GM18498 (cell line): ENCODE data around the gene PI4KA.
"Not testable (repeated sequence)": the region's sequence is repeated elsewhere in the genome, so short reads cannot be mapped to it uniquely, and the experiment has no call there.

Experiments
- ATAC-seq: cut with Tn5 transposase; IDR thresholded peaks from one replicate; pipeline ENCODE4 v1.9.1; 2021; ENCODE audit warnings: mild to moderate bottlenecking, moderate library complexity; ENCODE audit not compliant: unreplicated experiment

Gene PI4KA

DNA sequence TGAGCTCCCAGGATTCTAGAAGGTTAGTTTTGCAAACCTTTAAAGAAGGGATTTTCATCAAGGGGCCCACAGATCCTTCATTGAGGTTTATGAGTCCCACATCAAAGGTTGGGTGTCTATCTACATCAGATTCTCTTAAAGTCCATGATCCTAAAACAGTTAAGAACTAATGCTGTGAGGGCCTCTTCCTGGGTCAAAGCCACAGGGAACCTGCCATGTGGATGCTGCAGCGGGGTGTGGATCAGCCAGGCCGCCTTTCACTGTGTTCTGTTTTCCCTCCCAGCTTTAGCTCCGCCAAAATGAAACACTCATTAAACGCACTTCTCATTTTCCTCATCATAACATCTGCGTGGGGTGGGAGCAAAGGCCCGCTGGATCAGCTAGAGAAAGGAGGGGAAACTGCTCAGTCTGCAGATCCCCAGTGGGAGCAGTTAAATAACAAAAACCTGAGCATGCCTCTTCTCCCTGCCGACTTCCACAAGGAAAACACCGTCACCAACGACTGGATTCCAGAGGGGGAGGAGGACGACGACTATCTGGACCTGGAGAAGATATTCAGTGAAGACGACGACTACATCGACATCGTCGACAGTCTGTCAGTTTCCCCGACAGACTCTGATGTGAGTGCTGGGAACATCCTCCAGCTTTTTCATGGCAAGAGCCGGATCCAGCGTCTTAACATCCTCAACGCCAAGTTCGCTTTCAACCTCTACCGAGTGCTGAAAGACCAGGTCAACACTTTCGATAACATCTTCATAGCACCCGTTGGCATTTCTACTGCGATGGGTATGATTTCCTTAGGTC lies 79.4 kb downstream of the PI4KA start:
- no peak for ATAC-seq

DNA sequence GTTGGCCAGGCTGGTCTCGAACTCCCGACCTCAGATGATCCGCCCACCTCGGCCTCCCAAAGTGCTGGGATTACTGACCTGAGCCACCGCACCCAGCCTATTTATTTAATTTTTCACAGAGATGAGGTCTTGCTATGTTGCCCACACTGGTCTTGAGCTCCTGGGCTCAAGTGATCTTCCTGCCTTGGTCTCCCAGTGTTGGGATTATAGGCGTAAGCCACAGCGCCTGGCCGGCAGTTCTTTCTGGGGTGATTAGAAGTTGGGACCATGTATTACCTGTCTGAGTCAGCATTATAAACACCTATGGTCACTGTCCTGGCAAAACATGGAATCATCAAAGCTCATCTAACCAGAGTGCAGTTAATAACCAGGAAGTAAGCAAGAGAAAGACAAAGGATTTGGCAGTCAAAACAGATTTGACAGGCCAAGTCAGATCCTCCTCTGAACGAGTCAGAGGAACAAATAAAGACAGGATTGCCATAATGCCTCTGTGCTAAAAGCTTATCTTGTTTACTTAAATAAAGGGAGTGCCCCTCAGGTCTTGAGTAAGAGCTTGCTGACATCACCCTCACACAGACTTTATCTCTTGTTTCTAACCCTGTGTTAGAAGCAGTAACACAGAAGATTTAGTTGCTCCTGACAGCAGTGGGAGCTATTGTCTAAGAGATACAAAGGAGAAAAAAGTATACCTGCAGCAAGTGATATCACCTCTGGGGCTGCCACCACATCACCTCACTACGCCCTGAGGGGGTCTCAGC lies 81.0 kb downstream of the PI4KA start:
- ATAC-seq, result no peak

DNA sequence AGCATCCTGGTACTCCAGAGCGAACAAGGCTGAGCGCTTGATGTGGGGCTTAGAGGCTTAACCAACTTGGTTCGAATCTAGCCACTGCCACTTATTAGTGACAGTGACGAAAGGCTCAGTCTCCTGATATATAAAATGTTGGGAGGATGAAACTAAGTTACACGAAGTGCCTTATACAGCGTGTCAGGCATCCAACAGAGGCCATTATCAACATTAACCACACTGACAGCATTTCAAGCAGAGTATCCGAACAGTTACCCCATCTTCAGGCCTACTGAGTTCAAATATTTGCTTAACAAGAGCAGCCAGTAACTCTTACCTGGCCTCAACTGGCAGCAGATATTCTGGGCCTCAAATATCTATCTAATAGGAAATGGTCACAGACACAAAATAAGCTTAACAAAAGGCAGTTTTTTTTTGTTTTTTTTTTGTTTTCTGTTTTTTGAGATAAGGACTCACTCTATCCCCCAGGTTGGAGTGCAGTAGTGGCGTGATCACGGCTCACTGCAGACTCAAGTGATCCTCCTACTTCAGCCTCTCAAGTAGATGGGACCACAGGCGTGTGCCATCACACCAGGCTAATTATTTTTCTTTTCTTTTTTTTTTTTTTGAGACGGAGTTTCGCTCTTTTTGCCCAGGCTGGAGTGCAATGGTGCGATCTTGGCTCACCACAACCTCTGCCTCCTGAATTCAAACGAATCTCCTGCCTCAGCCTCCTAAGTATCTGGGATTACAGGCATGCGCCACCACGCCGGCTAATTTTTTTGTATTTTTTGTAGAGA lies 81.8 kb downstream of the PI4KA start:
- ATAC-seq, result no peak

DNA sequence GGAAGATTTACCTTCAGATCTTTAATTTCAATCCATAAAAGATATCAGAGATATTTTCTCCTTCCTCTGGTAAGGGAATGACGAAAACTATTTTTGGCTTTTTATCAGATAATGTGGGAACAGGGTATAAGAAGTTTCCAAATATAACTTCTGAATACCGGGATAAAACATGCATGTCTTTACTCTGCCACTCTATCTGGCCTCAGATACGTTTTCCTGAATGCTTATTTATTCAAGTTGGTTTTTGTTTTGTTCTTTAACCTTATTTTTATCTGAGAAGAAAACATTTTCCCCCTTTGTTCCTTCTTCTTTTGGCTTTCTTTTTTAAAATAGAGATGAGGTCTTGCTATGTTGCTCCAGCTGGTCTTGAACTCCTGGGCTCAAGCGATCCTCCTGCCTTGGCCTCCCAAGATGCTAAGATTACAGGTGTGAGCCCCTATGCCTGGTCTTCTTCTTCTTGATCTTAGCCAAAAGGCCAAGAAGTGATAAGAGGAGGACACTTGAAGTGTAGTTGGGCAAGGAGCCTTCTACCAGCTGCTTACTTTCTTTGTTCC lies 83.2 kb downstream of the PI4KA start:
- ATAC-seq, result no peak

DNA sequence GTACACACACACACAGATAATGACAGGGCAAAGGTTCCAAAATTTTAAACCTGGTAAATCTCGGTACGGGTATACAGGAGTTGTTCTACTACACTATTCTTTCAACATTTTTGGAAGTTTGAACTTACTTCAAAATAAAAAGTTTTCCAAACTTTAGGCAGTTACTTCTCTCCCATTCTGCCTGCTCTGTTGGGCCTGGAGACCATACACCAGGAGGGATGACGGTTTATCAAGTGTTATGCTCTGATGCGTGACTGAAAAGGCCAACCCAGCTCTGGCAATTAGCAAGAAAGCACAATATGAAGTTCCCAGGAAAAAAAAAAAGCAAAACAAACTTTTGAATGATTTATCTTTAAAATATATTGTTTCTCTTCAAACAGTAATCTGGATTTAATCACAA lies 83.7 kb downstream of the PI4KA start:
- ATAC-seq, result no peak

DNA sequence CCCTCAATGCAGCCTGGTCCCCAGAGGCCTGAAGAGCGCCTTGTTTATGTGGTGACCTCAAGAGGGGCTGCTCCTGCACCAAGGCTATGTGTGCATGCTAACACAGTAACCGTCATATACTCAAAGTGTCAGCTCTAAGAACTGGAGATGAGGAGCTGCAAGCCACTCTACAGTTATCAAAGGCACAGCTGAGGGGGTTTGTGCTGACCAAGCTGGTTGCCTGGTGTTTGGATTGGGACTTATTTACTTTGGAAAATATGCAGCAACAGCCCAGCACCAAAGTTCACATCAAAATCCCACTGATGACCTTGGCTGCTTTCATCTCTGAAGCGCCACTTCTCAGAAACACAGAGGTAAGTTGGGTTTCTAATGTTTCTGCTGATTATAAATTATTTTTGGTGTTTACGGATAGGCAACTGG lies 84.8 kb downstream of the PI4KA start, which contains the start of gene SERPIND1:
Gene SERPIND1, plus strand, starts transcription at position 321 of the 420 bp plus-strand sequence. CDS start 5,200 bp downstream, outside the sequence.
- ATAC-seq, result no peak

DNA sequence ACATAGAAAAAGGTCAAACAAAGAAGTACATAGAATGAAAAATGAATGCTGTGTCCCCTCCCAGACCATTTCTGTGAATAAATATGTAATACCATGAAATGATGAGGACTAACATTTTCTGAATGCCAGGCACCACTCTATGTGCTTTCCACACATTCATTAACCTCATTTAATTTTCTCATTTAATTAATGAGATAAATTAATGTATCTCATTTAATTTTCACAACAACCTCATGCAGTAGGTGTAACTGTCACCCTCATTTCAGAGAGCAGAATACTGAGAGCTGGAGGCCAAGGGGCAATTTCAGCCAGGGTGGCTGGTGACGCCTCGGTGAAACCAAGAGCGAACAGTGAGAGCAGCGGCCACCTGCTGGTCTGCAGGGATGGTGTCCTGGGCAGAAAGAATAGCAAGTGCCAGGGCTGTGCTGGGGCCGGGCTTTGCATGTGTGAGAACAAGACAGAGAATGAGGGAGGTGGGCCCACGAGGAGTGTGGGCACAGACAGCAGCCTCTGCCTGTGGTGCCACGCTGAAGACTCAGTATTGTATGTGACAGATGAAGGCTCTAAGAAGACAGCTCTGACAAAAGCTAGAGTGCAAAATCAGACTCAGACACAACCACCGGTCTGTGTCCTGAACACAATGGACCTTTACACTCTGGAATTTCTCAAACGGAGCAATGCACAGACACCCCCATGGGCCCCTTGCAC lies 86.5 kb downstream of the PI4KA start:
- no peak for ATAC-seq

DNA sequence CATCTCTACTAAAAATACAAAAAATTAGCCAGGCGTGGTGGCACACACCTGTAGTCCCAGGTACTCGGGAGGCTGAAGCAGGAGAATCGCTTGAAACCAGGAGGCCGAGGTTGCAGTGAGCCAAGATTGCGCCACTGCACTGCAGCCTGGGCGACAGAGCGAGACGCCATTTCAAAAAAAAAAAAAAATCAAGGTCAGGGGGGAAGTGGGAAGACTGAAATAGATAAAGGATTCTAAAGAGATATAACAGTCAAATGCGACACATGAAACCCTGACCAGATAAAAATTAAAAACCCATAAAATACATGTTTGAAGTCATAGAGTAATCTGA lies 89.2 kb downstream of the PI4KA start:
- not testable (repeated sequence) for ATAC-seq

DNA sequence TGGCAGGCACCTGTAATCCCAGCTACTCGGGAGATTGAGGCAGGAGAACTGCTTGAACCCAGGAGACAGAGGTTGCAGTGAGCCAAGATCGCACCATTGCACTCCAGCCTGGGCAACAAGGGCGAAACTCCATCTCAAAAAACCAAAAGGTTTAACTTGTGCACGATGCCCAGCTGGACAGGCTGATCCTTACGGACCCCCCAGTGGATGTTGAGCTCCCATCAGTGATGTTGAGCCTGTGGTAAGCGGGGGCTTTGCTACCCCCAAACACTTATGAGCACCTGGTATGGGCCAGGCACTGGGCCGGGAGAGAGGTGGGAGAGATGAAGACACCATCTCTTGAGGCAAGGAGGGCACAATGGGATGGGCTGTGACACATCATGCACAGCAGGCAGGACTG lies 92.1 kb downstream of the PI4KA start:
- no peak for ATAC-seq

DNA sequence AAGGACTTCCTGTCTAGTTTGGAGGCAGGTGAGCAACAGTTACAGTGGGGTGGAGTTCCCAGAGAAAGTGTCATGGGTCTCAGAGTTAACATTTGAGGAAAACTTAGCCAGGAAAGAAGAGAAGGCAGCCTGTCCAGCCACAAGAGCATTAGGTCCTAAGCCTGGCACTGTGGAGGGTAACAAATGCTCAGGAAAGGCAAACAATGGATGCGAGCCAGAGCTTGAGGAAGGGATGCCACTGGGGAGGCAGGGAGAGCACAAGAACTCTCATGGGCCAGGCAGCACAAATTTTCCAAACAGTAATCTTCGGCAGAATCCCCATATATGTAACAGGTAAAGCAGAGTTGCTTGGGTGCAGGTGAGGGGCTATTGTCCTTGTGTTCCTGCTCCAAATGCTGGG lies 92.7 kb downstream of the PI4KA start:
- ATAC-seq, result no peak

DNA sequence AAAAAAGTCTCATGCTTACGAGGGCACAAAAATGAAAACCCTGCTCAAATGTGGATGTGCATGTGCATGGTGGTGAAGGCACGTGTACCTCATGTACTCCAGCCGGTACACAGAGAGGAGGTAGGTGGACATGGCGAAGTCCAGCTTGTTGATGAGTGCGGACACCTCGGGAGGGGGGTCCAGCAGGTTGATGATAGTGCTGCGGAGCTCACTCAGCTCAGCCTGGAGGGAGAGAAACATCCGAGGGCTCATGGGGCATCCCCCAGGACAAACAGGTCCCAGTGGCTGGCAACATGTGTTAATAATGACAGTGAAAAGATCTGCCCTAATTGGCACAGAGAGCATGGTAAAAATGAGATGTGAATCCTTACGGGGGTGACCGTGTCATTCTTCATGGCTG lies 93.9 kb downstream of the PI4KA start:
- ATAC-seq, result no peak

DNA sequence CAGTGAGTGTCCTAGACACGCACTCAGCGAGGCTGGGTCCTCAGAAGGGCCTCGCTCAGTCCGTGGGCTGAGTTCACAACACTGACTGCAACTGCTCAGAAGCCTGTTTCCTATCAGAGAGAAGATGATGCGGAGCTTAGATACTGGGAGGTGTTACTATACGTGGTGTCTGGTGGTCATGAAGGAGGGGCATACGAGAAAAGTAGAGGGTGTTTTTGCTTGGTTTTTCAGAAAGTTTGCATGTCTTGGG lies 94.2 kb downstream of the PI4KA start:
- ATAC-seq, result no peak

DNA sequence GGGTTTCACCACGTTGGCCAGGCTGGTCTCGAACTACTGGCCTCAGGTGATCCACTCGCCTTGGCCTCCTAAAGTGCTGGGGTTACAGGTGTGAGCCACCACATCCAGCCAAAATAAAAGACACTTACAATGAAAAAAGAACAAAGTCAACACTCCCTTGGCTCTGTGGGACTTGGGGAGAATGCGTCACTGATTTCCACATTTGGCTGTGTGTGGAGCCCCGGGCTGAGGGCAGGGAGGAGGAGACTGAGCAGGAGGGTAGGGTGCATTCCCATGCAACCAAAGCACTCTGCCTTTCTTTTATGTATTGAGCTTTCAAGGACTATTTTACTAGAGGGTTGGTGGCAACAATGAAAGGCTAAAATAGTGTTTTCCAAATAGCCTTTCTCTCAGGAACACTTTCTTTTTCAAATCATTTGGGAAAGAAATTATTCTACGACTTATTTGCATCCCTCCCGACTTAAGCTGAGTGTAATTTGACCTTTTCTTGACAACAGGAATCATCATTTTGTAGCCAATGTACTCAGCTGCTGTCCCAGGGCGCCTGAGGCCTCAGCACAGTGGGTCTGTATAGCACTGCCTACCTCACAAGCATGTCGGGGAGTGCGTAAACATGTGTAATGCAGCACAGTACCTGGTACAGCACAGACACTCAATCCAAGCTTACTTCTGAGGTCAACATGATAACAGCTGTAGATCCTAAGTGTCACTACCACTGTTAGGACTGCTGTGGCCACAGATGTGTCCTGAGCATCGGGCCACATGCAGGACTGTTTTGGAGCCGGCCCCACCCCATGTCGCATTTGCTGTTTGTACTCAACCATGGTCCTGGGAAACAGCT lies 94.8 kb downstream of the PI4KA start:
- no peak for ATAC-seq

DNA sequence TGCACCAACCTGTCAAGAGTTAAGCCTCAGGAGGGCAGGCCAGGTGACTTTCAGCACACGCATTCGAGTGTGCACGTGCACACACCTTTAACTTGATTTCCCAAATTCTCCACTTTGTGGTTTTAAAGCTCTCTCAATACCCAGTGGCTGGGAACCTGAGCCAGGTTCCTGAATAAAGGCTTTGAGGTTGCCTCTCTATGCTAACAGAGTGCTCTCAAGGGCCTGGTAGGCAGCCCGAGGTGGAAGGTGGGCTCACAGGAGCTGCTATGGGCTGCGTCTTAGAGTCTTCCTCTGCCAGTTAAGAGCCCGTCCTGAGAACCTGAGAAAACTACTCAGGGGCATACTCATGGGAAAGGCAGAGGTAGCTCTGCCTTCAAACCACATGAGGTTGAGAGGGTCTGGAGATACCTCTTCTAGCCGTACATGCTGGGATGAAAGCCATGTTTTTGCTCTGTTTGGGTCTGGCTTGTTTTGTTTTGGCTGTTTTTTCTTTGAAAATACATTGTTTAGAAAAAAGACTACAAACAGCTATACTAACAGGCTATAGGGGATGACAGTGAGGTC lies 96.3 kb downstream of the PI4KA start:
- no peak for ATAC-seq

DNA sequence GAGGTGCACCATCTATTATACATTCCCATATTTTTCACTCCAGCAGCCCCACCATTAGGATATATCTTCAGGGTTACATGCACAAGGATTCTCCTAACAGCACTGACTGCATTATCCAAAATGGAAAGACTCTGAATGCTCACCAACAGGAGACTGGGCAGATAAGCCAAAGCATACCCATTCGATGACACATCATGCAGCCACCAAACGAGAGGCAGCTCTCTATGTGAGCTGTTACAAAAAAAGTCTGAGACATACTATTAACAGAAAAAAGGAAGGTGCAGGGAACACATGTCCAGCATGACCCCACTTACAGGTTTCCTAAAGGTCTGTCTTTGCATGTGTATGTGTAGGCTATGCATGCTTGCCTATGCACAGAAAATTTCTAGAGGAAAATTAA lies 97.1 kb downstream of the PI4KA start:
- ATAC-seq, result no peak

DNA sequence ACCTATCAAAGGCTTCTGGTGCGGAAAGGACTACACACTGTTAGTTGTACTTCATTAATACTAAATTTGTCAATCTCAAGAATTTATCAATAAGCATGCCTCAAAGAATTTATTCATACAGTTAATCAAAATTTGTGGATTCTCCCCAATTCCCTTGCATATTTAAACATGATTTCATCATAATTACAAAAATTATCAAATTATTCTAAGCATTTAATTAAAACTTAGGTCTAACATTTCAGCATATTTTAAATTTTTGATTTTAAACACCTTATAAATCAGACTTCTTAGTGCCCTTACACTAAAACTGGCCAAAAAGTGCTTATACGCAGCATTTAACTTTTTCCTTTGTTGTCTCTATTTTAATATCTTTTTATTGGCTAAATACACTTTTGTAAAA lies 98.5 kb downstream of the PI4KA start:
- no peak for ATAC-seq

DNA sequence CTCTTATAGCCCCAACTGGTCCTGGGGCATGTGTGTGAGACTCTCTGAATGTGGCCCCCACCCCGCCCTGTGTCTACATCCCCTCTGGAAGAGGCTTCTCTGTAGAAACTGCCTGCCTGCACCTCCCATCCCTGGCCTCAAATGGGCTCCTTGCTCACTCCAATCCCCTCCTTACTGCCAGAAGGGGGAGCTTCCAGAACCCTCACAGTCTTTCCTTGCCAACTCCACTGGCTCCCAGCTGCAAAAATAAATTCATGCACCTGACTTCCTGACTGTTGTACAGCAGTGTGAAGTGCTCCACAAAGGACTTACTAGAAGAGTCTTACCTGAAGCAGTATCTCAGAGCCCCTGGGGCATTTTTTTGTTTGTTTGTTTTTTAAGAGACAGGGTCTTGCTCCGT lies 99.9 kb downstream of the PI4KA start:
- ATAC-seq, result no peak

DNA sequence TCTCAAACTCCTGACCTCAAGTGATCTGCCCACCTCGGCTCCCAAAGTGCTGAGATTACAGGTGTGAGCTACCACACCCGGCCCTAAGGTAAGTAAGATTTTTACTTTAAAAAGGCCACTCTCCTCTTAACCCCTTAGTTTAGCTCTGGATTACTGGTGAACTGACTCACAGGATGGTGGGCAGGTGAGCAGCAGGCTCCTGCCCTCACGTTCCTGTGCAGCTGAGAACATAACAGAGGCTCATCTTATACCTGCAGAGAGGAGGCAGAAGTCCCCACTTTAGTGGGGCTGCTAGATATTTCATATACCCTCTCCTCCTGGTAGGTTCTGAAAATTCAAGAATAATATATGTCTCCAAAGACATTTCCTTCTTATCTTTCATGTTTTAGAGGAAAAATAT lies 101.8 kb downstream of the PI4KA start:
- ATAC-seq, result no peak

DNA sequence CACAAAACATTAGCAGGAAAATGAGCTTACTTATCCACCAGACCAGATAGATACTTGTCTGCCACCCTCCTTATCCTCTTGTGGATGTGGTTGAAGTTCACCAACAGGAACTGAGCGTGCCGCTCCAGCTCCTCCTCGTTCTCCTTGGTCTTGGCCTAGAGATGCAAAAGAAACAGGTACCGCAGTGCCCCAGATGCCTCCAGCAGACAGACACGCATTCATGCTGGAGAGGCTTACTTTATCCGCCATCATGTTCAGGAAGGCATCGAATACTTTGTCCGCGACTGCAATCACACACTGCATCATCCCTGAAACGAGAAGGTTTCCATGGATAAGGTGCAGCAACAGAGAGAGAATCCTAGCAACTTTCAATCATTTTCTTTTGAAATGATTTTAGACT lies 105.7 kb downstream of the PI4KA start:
- no peak for ATAC-seq
